Measurements from ENCODE around the gene ANKRD11. TPM values are rescaled to one million over a fixed set of nuclear protein-coding genes. Genes with fewer than 3 reads are reported as not detected.

ANKRD11 gene
- polyA plus RNA-seq, 3 donors = 3.2 to 62.4 (median 5.4) TPM

- Histone ChIP-seq H3K4me1 (ENCODE audit: control insufficient read depth in 1 of 2, insufficient read depth in 2 of 2, low read length in 2 of 2) (peaks cover 2% of the 10 kb centered on the region in 2 donors), H3K27ac (ENCODE audit: low read depth in 1 of 2, low read length in 2 of 2) (no peak overlapping the region), H3K36me3 (replicated peaks in 1 of 2; ENCODE audit: control insufficient read depth in 1 of 2, insufficient read depth in 2 of 2, low read length in 2 of 2) (peaks cover 0 to 16% of the 10 kb centered on the region in 2 donors), H3K27me3 (ENCODE audit: control insufficient read depth in 2 of 2, insufficient read depth in 2 of 2, low read length in 2 of 2) (no peaks in the 10 kb centered on the region), H3K9ac (ENCODE audit: insufficient read depth, low read length, poor library complexity, severe bottlenecking) (no peak overlapping the region), H2AFZ (ENCODE audit: insufficient read depth, low read depth, low read length, poor library complexity, severe bottlenecking) (no peak overlapping the region), H3K4me2 (replicated peaks; ENCODE audit: extremely low read depth, low read length, poor library complexity, severe bottlenecking) (no peak overlapping the region), H3K4me3 (replicated peaks in 1 of 3; ENCODE audit: low read depth in 2 of 3, low read length in 3 of 3) (no peak overlapping the region), H3K9me3 (replicated peaks in 1 of 2; ENCODE audit: control insufficient read depth in 1 of 2, insufficient read depth in 1 of 2, low read length in 2 of 2) (no peaks in the 10 kb centered on the region), H3K79me2 (ENCODE audit: insufficient read depth, low read length) (peaks cover 100% of the 10 kb centered on the region), H4K20me1 (ENCODE audit: insufficient read depth, low read length) (peaks cover 100% of the 10 kb centered on the region)
- peak overlapping the region in 2 of 7 donors; percentile 16 to 38 for H3K27ac Mint-ChIP-seq
- no peaks in the 10 kb centered on the region for H3K27me3 Mint-ChIP-seq (ENCODE audit: low read depth in 3 of 3)
- H3K36me3 Mint-ChIP-seq = peaks cover 4 to 30% of the 10 kb centered on the region in 2 donors
- WGBS (ENCODE audit: insufficient coverage) = 84% methylated on average over 5 of the region's 7 CpGs
- TF ChIP-seq, protein P1, sequence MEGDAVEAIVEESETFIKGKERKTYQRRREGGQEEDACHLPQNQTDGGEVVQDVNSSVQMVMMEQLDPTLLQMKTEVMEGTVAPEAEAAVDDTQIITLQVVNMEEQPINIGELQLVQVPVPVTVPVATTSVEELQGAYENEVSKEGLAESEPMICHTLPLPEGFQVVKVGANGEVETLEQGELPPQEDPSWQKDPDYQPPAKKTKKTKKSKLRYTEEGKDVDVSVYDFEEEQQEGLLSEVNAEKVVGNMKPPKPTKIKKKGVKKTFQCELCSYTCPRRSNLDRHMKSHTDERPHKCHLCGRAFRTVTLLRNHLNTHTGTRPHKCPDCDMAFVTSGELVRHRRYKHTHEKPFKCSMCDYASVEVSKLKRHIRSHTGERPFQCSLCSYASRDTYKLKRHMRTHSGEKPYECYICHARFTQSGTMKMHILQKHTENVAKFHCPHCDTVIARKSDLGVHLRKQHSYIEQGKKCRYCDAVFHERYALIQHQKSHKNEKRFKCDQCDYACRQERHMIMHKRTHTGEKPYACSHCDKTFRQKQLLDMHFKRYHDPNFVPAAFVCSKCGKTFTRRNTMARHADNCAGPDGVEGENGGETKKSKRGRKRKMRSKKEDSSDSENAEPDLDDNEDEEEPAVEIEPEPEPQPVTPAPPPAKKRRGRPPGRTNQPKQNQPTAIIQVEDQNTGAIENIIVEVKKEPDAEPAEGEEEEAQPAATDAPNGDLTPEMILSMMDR (IDR thresholded peaks at IDR 0.05) = no peak
- no peaks in the 10 kb centered on the region for H3K9me3 Mint-ChIP-seq
- no peak overlapping the region for H3K4me3 Mint-ChIP-seq
- no peak for DNase-seq
- H3K4me1 Mint-ChIP-seq = peaks cover 11% of the 10 kb centered on the region
- intact Hi-C loops (cut with micrococcal nuclease) = no loop called here
These were observed 149.1 kb downstream of the ANKRD11 start for GRCh38 chr16:89341279-89341678.

DNA sequence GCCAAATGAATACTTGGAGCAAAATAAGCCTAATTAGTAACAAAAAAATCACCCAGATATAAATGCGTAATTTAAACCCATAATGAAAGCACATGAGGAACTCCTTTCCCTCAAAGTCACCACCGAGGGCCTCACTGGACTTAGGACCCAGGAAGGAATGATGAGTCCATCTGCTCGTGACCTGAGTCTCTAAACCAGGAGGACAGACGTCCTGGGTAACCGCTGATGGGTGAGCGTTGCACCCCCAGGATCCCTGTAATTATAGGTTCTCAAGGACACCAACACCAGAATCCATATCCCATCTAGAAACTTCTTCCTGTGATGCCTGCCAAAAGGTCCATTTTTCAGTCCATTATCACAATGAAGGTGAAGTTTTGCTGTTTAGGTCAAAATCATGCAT, 151.5 kb downstream of the ANKRD11 start:
- WGBS (ENCODE audit: insufficient coverage) = 82% methylated on average over 6 of the region's 6 CpGs
- Histone ChIP-seq H2AFZ (ENCODE audit: insufficient read depth, low read depth, low read length, poor library complexity, severe bottlenecking) (no peak overlapping the region), H4K20me1 (ENCODE audit: insufficient read depth, low read length) (peaks cover 100% of the 10 kb centered on the region), H3K9me3 (replicated peaks in 1 of 2; ENCODE audit: control insufficient read depth in 1 of 2, insufficient read depth in 1 of 2, low read length in 2 of 2) (no peaks in the 10 kb centered on the region), H3K27ac (ENCODE audit: low read depth in 1 of 2, low read length in 2 of 2) (no peak overlapping the region), H3K4me3 (replicated peaks in 1 of 3; ENCODE audit: low read depth in 2 of 3, low read length in 3 of 3) (no peak overlapping the region), H3K36me3 (replicated peaks in 1 of 2; ENCODE audit: control insufficient read depth in 1 of 2, insufficient read depth in 2 of 2, low read length in 2 of 2) (peaks cover 0 to 7% of the 10 kb centered on the region in 2 donors), H3K4me2 (replicated peaks; ENCODE audit: extremely low read depth, low read length, poor library complexity, severe bottlenecking) (no peak overlapping the region), H3K9ac (ENCODE audit: insufficient read depth, low read length, poor library complexity, severe bottlenecking) (no peak overlapping the region), H3K79me2 (ENCODE audit: insufficient read depth, low read length) (peaks cover 100% of the 10 kb centered on the region), H3K4me1 (ENCODE audit: control insufficient read depth in 1 of 2, insufficient read depth in 2 of 2, low read length in 2 of 2) (peaks cover 16% of the 10 kb centered on the region in 2 donors), H3K27me3 (ENCODE audit: control insufficient read depth in 2 of 2, insufficient read depth in 2 of 2, low read length in 2 of 2) (no peaks in the 10 kb centered on the region)
- TF ChIP-seq, protein P1 (IDR thresholded peaks at IDR 0.05) = no peak
- Mint-ChIP-seq H3K4me1 (peaks cover 31% of the 10 kb centered on the region), H3K4me3 (no peak overlapping the region), H3K27ac (peak overlapping the region in 4 of 7 donors; percentile 7 to 85 (median 32)), H3K9me3 (no peaks in the 10 kb centered on the region), H3K27me3 (ENCODE audit: low read depth in 3 of 3) (no peaks in the 10 kb centered on the region), H3K36me3 (peaks cover 3 to 17% of the 10 kb centered on the region in 2 donors)
- intact Hi-C loops (cut with micrococcal nuclease) = no loop called here
- no peak for DNase-seq

Measured in CD14-positive monocyte (primary cell).